GM23248 (cell line): ENCODE results near the gene BRD3. TPM values are rescaled to one million over a fixed set of nuclear protein-coding genes. Genes with fewer than 3 reads are reported as not detected.
"Not testable (repeated sequence)": the region's sequence is repeated elsewhere in the genome, so short reads cannot be mapped to it uniquely, and the experiment has no call there.

ENCODE experiments used
- DNase-seq: peaks from one replicate; pipeline ENCODE4 v3.0.0-alpha.2; 2015
- H2AFZ ChIP-seq: fragments of 200-600 bp; sonication (generic); 2 replicates; pipeline ENCODE4 v1.6.1; 2016; ENCODE audit warnings: antibody characterized with exemption
- H3F3A ChIP-seq: fragments of 200-600 bp; sonication (generic); 2 replicates; pipeline ENCODE4 v1.6.1; 2016; ENCODE audit warnings: mild to moderate bottlenecking, antibody characterized with exemption, mixed run types; ENCODE audit not compliant: insufficient read depth
- H3K27ac ChIP-seq: fragments of 200-600 bp; sonication (generic); 2 replicates; pipeline ENCODE4 v1.5.1; 2016; ENCODE audit warnings: mild to moderate bottlenecking
- H3K27me3 ChIP-seq: fragments of 200-600 bp; sonication (generic); replicated peaks from 2 replicates; pipeline ENCODE4 v1.6.1; 2016; ENCODE audit warnings: mild to moderate bottlenecking; ENCODE audit not compliant: insufficient read depth
- H3K36me3 ChIP-seq: fragments of 200-600 bp; sonication (generic); 2 replicates; pipeline ENCODE4 v1.6.1; 2016; ENCODE audit warnings: low read depth, mild to moderate bottlenecking
- H3K4me1 ChIP-seq: fragments of 200-600 bp; sonication (generic); 2 replicates; pipeline ENCODE4 v1.6.1; 2016; ENCODE audit warnings: mild to moderate bottlenecking; ENCODE audit not compliant: insufficient read depth
- H3K4me2 ChIP-seq: fragments of 200-600 bp; sonication (generic); one replicate; pipeline ENCODE4 v1.6.1; 2016; ENCODE audit warnings: mild to moderate bottlenecking; ENCODE audit not compliant: unreplicated experiment
- H3K4me3 ChIP-seq: fragments of 200-600 bp; sonication (generic); 2 replicates; pipeline ENCODE4 v1.5.1; 2016; ENCODE audit warnings: mild to moderate bottlenecking
- H3K79me2 ChIP-seq: fragments of 200-600 bp; sonication (generic); 2 replicates; pipeline ENCODE4 v1.6.1; 2016; ENCODE audit warnings: mild to moderate bottlenecking; ENCODE audit not compliant: insufficient read depth
- H3K9ac ChIP-seq: fragments of 200-600 bp; sonication (generic); 2 replicates; pipeline ENCODE4 v1.6.1; 2016; ENCODE audit warnings: mild to moderate bottlenecking
- H3K9me2 ChIP-seq: fragments of 200-600 bp; sonication (generic); 2 replicates; pipeline ENCODE4 v1.6.1; 2016; ENCODE audit warnings: mixed run types, mild to moderate bottlenecking, moderate library complexity; ENCODE audit not compliant: insufficient read depth
- H3K9me3 ChIP-seq: fragments of 200-600 bp; sonication (generic); one replicate; pipeline ENCODE4 v1.6.1; 2017; ENCODE audit warnings: low read depth
- H4K20me1 ChIP-seq: fragments of 200-600 bp; sonication (generic); 2 replicates; pipeline ENCODE4 v1.6.0; 2016; ENCODE audit not compliant: insufficient read depth
- EZH2 ChIP-seq: fragments of 200-600 bp; sonication (generic); IDR thresholded peaks from 2 replicates; pipeline ENCODE4 v1.6.1; 2018; ENCODE audit warnings: antibody characterized with exemption, mild to moderate bottlenecking; ENCODE audit not compliant: insufficient read depth, poor library complexity, severe bottlenecking
- EZH2phosphoT487 ChIP-seq: fragments of 200-600 bp; sonication (generic); IDR thresholded peaks from 2 replicates; pipeline ENCODE4 v1.6.1; 2018; ENCODE audit warnings: antibody characterized with exemption, moderate library complexity, mild to moderate bottlenecking, low read depth; ENCODE audit not compliant: insufficient read depth
- WGBS, 2 experiments: methylation state at CpG; one replicate each; pipeline ENCODE4 v1.1.6; 2015 to 2017; ENCODE audit warnings: low lambda C conversion rate in 2 of 2, low coverage in 1 of 2; ENCODE audit errors: missing lambda C conversion rate in 2 of 2; 5-methylcytosine and 5-hydroxymethylcytosine counted together
- in situ Hi-C: fragments of 300-500 bp; cut with MboI; formaldehyde crosslinking; loops from 2 replicates; pipeline ENCODE4 v1.15.0; 2020
- polyA plus RNA-seq: library from polyadenylated mRNA; unstranded; fragments of >200 nt; fragmentation: Nextera tagmentation; extraction: Ambion mirVana; gene quantifications from 2 replicates; pipeline ENCODE4 v1.2.1, GENCODE V29; 2016
- total RNA-seq: library from RNA; depleted of rRNA; stranded (reverse); fragments of >200 nt; shearing (Covaris generic); gene quantifications from 2 replicates; pipeline ENCODE4 v1.2.3, GENCODE V29; 2014

Gene BRD3
- total and polyA plus RNA-seq, 2 experiments from 2014 or later = 5.5 to 25.6 TPM

- 35 to 40% methylated on average over 4 of the region's 4 CpGs for WGBS, 2 experiments
- Histone ChIP-seq H3K9me3 (no peaks in the 10 kb centered on the region), H3K9me2 (no peaks in the 10 kb centered on the region), H3K9ac (no peak overlapping the region), H3K79me2 (no peaks in the 10 kb centered on the region), H3K27ac (no peak overlapping the region), H3K4me3 (no peak overlapping the region), H3K27me3 (peaks cover 6% of the 10 kb centered on the region; the same call in 1 of the 2 replicates), H3K4me2 (no peak overlapping the region), H2AFZ (no peak overlapping the region), H4K20me1 (no peaks in the 10 kb centered on the region), H3K4me1 (no peaks in the 10 kb centered on the region), H3F3A (no peaks in the 10 kb centered on the region), H3K36me3 (no peaks in the 10 kb centered on the region)
- in situ Hi-C loops = no loop called here
- no peak for DNase-seq
- no peak for TF ChIP-seq EZH2phosphoT487
- TF ChIP-seq EZH2 = no peak
Measured at GRCh38 chr9:134089972-134090371, 22.1 kb upstream of the BRD3 start.

DNA sequence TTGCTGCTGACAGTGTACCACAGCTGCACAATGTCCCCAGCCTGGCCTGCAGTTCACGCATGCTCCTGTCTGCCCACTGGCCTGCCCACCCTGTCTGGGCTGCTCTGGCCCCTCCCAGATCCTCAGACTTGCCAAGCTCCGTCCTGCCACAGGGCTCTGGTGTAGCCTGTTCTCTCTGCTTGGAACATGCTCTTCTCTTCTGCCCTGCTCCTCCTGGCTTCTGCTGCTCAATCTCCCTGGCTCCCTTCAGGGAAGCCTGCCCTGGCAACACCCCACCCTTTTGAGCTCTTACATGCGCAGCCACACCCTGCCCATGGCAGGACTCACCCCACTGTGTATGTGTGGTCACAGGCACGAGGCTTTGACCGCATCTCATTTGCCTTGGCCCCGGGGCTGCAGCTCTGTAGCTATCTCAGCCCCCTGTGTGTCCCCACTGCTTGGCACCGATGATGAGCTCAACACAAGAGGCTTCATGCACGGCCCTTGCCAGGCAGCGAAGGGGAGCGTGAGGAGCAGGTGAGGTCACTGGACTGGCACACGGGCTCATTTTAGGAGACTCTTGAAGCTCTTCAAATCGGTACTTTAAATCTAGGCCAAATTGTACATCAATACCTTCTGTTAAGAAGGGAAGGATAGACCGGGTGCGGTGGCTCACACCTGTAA lies 20.4 kb upstream of the BRD3 start:
- H3K27ac ChIP-seq = no peak overlapping the region
- in situ Hi-C loops = no loop called here
- no peaks in the 10 kb centered on the region for H3K4me1 ChIP-seq
- H3K4me3 ChIP-seq = no peak overlapping the region
- H3K36me3 ChIP-seq = no peaks in the 10 kb centered on the region
- H3K9me3 ChIP-seq = no peaks in the 10 kb centered on the region
- H3K9ac ChIP-seq = no peak overlapping the region
- H3K27me3 ChIP-seq = no peaks in the 10 kb centered on the region; the same call in 1 of the 2 replicates
- TF ChIP-seq EZH2 (no peak), EZH2phosphoT487 (no peak)
- H4K20me1 ChIP-seq = no peaks in the 10 kb centered on the region
- no peaks in the 10 kb centered on the region for H3K9me2 ChIP-seq
- no peak for DNase-seq
- H3K79me2 ChIP-seq = no peaks in the 10 kb centered on the region
- no peak overlapping the region for H3K4me2 ChIP-seq
- 77 to 79% methylated on average over 14 of the region's 14 CpGs for WGBS, 2 experiments
- no peaks in the 10 kb centered on the region for H3F3A ChIP-seq
- H2AFZ ChIP-seq = no peak overlapping the region

DNA sequence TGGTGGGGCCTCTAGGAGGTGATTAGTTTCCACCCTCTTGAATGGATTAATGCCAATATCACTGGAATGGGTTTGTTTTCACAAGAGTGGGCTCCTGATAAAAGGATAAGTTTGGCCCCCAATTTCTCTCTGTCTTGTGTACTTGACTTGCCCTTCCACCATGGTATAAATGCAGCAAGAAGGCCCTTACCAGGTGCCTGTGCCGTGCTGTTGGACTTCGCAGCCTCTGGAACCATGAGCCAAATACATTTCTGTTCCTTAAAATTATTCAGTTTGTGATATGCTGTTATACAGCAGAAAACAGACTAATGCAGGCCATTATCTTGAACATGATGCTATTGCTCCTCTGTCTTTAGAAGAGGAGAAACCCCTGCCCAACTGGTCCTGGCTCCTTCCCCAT lies 17.8 kb upstream of the BRD3 start:
- no peaks in the 10 kb centered on the region for H3F3A ChIP-seq
- H3K27ac ChIP-seq = no peak overlapping the region
- H3K4me3 ChIP-seq = no peak overlapping the region
- WGBS, 2 experiments = 90 to 91% methylated on average over 2 of the region's 2 CpGs
- no peaks in the 10 kb centered on the region for H3K79me2 ChIP-seq
- no peaks in the 10 kb centered on the region for H3K36me3 ChIP-seq
- no peak overlapping the region for H3K9ac ChIP-seq
- DNase-seq = no peak
- no peaks in the 10 kb centered on the region for H3K4me1 ChIP-seq
- H3K4me2 ChIP-seq = no peak overlapping the region
- no peaks in the 10 kb centered on the region for H3K9me2 ChIP-seq
- no peak overlapping the region for H2AFZ ChIP-seq
- H4K20me1 ChIP-seq = no peaks in the 10 kb centered on the region
- H3K9me3 ChIP-seq = no peaks in the 10 kb centered on the region
- no peaks in the 10 kb centered on the region for H3K27me3 ChIP-seq
- in situ Hi-C loops = no loop called here
- TF ChIP-seq EZH2phosphoT487 (no peak), EZH2 (no peak)

GRCh38 chr9:134083451-134083850 lies 15.6 kb upstream of the BRD3 start:
- H3K9me3 ChIP-seq = no peaks in the 10 kb centered on the region

DNA sequence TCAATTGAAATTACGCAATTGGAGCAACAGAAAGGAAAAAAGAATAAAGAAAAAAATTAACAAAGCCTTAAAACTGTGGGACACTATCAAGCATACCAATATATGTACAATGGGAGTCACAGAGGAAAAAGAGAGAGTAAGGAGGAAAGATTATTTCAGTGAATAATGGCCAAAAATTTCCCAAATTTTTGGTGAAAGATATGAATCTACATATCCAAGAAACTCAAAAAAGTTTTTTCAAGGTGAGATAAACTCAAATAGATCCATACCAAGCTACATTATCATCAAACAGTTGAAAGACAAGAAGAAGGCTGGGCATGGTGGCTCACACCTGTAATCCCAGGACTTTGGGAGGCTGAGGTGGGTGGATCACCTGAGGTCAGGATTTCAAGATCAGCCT lies 8.8 kb upstream of the BRD3 start:
- TF ChIP-seq EZH2 (no peak), EZH2phosphoT487 (no peak)
- in situ Hi-C loops = no loop called here
- no peak overlapping the region for H2AFZ ChIP-seq
- H3F3A ChIP-seq = no peaks in the 10 kb centered on the region
- H3K9me3 ChIP-seq = no peaks in the 10 kb centered on the region
- H3K36me3 ChIP-seq = no peaks in the 10 kb centered on the region
- no peak overlapping the region for H3K4me3 ChIP-seq
- no peak overlapping the region for H3K4me2 ChIP-seq
- no peaks in the 10 kb centered on the region for H4K20me1 ChIP-seq
- no peak for DNase-seq
- H3K9me2 ChIP-seq = no peaks in the 10 kb centered on the region
- H3K4me1 ChIP-seq = no peaks in the 10 kb centered on the region
- peaks cover 9% of the 10 kb centered on the region; the same call in 1 of the 2 replicates for H3K27me3 ChIP-seq
- H3K79me2 ChIP-seq = no peaks in the 10 kb centered on the region
- H3K27ac ChIP-seq = no peak overlapping the region
- H3K9ac ChIP-seq = no peak overlapping the region
- 0% methylated on average over 1 of the region's 1 CpG for WGBS, 2 experiments

More at GRCh38 chr9:134083451-134083850, 15.6 kb upstream of the BRD3 start:
- H3K4me2 ChIP-seq = no peak overlapping the region
- no peaks in the 10 kb centered on the region for H3F3A ChIP-seq
- H2AFZ ChIP-seq = no peak overlapping the region
- in situ Hi-C loops = no loop called here
- no peak for TF ChIP-seq EZH2
- TF ChIP-seq EZH2phosphoT487 = no peak
- H3K79me2 ChIP-seq = no peaks in the 10 kb centered on the region
- H4K20me1 ChIP-seq = no peaks in the 10 kb centered on the region
- H3K9me2 ChIP-seq = no peaks in the 10 kb centered on the region
- H3K27ac ChIP-seq = no peak overlapping the region
- no peak overlapping the region for H3K9ac ChIP-seq
- no peaks in the 10 kb centered on the region for H3K4me1 ChIP-seq
- no peaks in the 10 kb centered on the region for H3K36me3 ChIP-seq
- WGBS, 2 experiments = 85 to 94% methylated on average over 2 of the region's 2 CpGs
- no peak overlapping the region for H3K4me3 ChIP-seq
- H3K27me3 ChIP-seq = no peaks in the 10 kb centered on the region
- DNase-seq = no peak

DNA sequence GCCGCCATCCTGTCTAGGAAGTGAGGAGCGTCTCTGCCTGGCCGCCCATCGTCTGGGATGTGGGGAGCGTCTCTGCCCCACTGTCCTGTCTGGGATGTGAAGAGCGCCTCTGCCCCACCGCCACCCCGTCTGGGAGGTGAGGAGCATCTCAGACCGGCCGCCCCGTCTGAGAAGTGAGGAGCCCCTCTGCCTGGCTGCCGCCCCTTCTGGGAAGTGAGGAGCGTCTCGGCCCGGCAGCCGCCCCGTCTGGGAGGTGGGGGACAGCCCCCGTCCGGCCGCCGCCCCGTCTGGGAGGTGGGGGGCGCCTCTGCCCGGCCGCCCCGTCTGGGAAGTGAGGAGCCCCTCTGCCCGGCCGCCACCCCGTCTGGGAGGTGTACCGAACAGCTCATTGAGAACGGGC lies 7.9 kb upstream of the BRD3 start:
- H3K36me3 ChIP-seq, H3K9me2 ChIP-seq, H3K79me2 ChIP-seq, in situ Hi-C loops, H3K27ac ChIP-seq, H3K9me3 ChIP-seq, H3K4me2 ChIP-seq, H3K4me1 ChIP-seq, H2AFZ ChIP-seq, H3K9ac ChIP-seq, H4K20me1 ChIP-seq, H3F3A ChIP-seq, DNase-seq, H3K4me3 ChIP-seq: not testable (repeated sequence)
- peaks cover 13% of the 10 kb centered on the region; the same call in 1 of the 2 replicates for H3K27me3 ChIP-seq
- 86% methylated on average over 31 of the region's 31 CpGs; no CpG with 5 or more reads in 1 of the 2 experiments for WGBS, 2 experiments
